Activated naive CD4-positive, alpha-beta T cell treated with anti-CD3 and anti-CD28 coated beads, Interleukin-2, amount 50 U/mL, for 16 hours (primary cell): ENCODE measurements around the gene ARG2.
"Not testable (repeated sequence)": the region's sequence is repeated elsewhere in the genome, so short reads cannot be mapped to it uniquely, and the experiment has no call there.

Experiments used
- DNase-seq: peaks from one replicate; pipeline ENCODE4 v3.0.0-alpha.2; 2020

ARG2 gene

GRCh38 chr14:67586369-67586768 is 33.4 kb upstream of the ARG2 start:
- no peak for DNase-seq

- no peak for DNase-seq
Observed at GRCh38 chr14:67589204-67589770, 30.4 kb upstream of the ARG2 start.

GRCh38 chr14:67593650-67594049 is 26.1 kb upstream of the ARG2 start:
- not testable (repeated sequence) for DNase-seq

- no peak for DNase-seq
Observed at GRCh38 chr14:67595392-67595791, 24.3 kb upstream of the ARG2 start.

GRCh38 chr14:67599698-67600561 is 19.8 kb upstream of the ARG2 start, which contains the start of gene PIGH:
TSS of gene PIGH (minus strand) at chr14:67600268. CDS start at chr14:67600203, 65 bp downstream.
- peak; percentile 95 for DNase-seq

GRCh38 chr14:67600562-67600974 is 19.2 kb upstream of the ARG2 start:
- DNase-seq = not testable (repeated sequence)

GRCh38 chr14:67602076-67602475 is 17.6 kb upstream of the ARG2 start:
- no peak for DNase-seq

GRCh38 chr14:67602995-67603545 is 16.6 kb upstream of the ARG2 start:
- no peak for DNase-seq

GRCh38 chr14:67607646-67608045 is 12.1 kb upstream of the ARG2 start:
- no peak for DNase-seq

- no peak for DNase-seq
Observed at GRCh38 chr14:67609642-67610310, 9.9 kb upstream of the ARG2 start.

- no peak for DNase-seq
Observed at GRCh38 chr14:67610491-67610890, 9.2 kb upstream of the ARG2 start.

GRCh38 chr14:67618617-67619063 is 1.1 kb upstream of the ARG2 start:
- no peak for DNase-seq

GRCh38 chr14:67620217-67620785 is 581 bp downstream of the ARG2 start:
- no peak for DNase-seq

GRCh38 chr14:67622675-67623074 is 3.0 kb downstream of the ARG2 start:
- DNase-seq = no peak

- DNase-seq = no peak
Observed at GRCh38 chr14:67623114-67623513, 3.4 kb downstream of the ARG2 start.

GRCh38 chr14:67626131-67626530 is 6.4 kb downstream of the ARG2 start:
- not testable (repeated sequence) for DNase-seq

GRCh38 chr14:67627519-67627918 is 7.8 kb downstream of the ARG2 start:
- DNase-seq = no peak

- DNase-seq = no peak
Observed at GRCh38 chr14:67630186-67630585, 10.5 kb downstream of the ARG2 start.

GRCh38 chr14:67630938-67631337 is 11.2 kb downstream of the ARG2 start:
- DNase-seq = no peak

GRCh38 chr14:67633451-67634147 is 13.9 kb downstream of the ARG2 start:
- DNase-seq = no peak

- no peak for DNase-seq
Observed at GRCh38 chr14:67636361-67636919, 16.7 kb downstream of the ARG2 start.

GRCh38 chr14:67638642-67639041 is 18.9 kb downstream of the ARG2 start:
- no peak for DNase-seq
